Measurements from ENCODE around the gene NPPC. TPM values are rescaled to one million over a fixed set of nuclear protein-coding genes. Genes with fewer than 3 reads are reported as not detected.

Gene NPPC
- polyA plus RNA-seq, 2 of the 4 experiments (the other 2 are of a cell fraction): not detected

DNA sequence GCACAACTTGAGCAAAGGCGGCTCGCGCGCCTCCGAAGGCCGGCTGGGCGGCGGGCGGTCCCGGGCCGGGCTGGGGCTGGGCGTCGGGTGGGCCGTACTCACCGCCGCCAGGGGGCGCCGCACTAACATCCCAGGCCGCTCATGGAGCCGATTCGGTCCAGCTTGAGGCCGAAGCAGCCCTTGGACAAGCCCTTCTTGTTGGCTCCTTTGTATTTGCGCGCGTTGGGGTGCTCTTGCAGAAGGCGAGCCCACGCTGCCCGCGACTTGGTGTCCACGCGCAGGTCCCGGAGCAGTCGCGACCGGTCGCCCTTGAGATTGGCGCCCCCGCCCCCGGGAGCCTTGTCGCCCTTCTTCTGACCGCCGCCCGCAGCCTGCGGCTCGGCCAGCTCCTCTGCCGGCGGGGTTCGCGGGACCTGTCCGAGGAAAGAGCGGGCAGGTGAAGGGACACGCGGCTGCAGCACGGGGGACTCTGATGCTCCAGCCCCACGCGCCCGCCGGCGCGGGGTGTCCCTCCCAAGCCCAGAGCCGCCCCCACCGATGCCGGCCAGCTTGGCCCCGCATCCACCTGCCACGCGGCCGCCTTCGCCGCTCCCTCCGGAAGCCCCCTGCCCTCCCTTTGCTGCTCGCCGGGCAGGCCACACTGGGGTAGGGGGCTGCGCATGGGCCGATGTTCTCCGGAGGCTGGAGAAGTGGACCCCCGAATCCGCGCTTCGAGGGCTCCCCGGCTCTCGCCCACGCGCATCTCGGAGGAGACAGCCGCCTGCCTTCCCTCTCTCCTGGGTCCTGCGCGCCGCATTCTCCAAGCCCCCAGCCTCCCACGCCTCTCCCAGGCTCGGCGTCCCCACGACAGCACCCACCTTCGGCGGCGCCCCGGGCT is 655 bp downstream of the NPPC start:
- H3K9me3 ChIP-seq: no peaks in the 10 kb centered on the region
- H3K27ac ChIP-seq: peak overlapping the region in 1 of 2 experiments; percentile 69; a peak in 3 of 6 replicates
- ChIA-PET CTCF (interaction anchor here (0.6 to 12.7 kb wide), 59 partner anchors 9 to 598 kb away, joined by 3 to 154 read pairs (median 4); partner anchors contain the start of gene PRSS56), POLR2A (interaction anchor here (0.9 kb wide), 1 partner anchor 217 kb away, joined by 3 read pairs; no protein-coding TSS in a partner anchor)
- 29% methylated on average over 13 of the region's 96 CpGs for WGBS (ENCODE audit: missing lambda C conversion rate)
- peak; percentile 86 to 88 for DNase-seq (ENCODE audit: low read depth in 1 of 2, low spot score in 1 of 2)
- peak; percentile 79 to 93 for ATAC-seq
- no peak for FAIRE-seq
- peak overlapping the region; percentile 85 for H3K4me2 ChIP-seq
- TF ChIP-seq FOSB (CRISPR knock-in tag; IDR thresholded peaks at IDR 0.05) (no peak), POLR2AphosphoS2 (conservative IDR thresholded peaks at IDR 0.05; ENCODE audit: low read length) (no peak), TFCP2L1 (CRISPR knock-in tag; IDR thresholded peaks at IDR 0.05) (no peak), EHMT2 (IDR thresholded peaks at IDR 0.05; ENCODE audit: low read depth) (no peak), JUNB (IDR thresholded peaks at IDR 0.05) (no peak), SMC3 (IDR thresholded peaks at IDR 0.05) (peak; percentile 96), HOXA7 (CRISPR knock-in tag; IDR thresholded peaks at IDR 0.05) (no peak), GATA3 (IDR thresholded peaks at IDR 0.05; ENCODE audit: borderline replicate concordance) (no peak), CEBPB (IDR thresholded peaks at IDR 0.05) (no peak), RAD21 (conservative IDR thresholded peaks at IDR 0.05 in 1 of 2, IDR thresholded peaks at IDR 0.05 in 1 of 2) (peak; percentile 65 to 86), RCOR1 (IDR thresholded peaks at IDR 0.05; ENCODE audit: low read depth, low read length) (no peak), ZNF302 (CRISPR knock-in tag; IDR thresholded peaks at IDR 0.05) (no peak), KDM1A (IDR thresholded peaks at IDR 0.05; ENCODE audit: low read depth) (no peak), ZSCAN20 (CRISPR knock-in tag; IDR thresholded peaks at IDR 0.05) (no peak), HOXB5 (CRISPR knock-in tag; IDR thresholded peaks at IDR 0.05) (no peak), POLR2A (IDR thresholded peaks at IDR 0.05; ENCODE audit: low read length) (no peak)
- TF ChIP-seq, protein P1, sequence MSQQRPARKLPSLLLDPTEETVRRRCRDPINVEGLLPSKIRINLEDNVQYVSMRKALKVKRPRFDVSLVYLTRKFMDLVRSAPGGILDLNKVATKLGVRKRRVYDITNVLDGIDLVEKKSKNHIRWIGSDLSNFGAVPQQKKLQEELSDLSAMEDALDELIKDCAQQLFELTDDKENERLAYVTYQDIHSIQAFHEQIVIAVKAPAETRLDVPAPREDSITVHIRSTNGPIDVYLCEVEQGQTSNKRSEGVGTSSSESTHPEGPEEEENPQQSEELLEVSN (IDR thresholded peaks at IDR 0.05; ENCODE audit: borderline replicate concordance, low read depth): peak; percentile 38; the same call in 1 of the 2 replicates
- TF ChIP-seq, protein P2, sequence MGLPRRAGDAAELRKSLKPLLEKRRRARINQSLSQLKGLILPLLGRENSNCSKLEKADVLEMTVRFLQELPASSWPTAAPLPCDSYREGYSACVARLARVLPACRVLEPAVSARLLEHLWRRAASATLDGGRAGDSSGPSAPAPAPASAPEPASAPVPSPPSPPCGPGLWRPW (IDR thresholded peaks at IDR 0.05): no peak
- TF ChIP-seq, protein P3, sequence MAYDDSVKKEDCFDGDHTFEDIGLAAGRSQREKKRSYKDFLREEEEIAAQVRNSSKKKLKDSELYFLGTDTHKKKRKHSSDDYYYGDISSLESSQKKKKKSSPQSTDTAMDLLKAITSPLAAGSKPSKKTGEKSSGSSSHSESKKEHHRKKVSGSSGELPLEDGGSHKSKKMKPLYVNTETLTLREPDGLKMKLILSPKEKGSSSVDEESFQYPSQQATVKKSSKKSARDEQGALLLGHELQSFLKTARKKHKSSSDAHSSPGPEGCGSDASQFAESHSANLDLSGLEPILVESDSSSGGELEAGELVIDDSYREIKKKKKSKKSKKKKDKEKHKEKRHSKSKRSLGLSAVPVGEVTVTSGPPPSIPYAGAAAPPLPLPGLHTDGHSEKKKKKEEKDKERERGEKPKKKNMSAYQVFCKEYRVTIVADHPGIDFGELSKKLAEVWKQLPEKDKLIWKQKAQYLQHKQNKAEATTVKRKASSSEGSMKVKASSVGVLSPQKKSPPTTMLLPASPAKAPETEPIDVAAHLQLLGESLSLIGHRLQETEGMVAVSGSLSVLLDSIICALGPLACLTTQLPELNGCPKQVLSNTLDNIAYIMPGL (CRISPR knock-in tag; IDR thresholded peaks at IDR 0.05; ENCODE audit: borderline replicate concordance): no peak
- TF ChIP-seq, protein P4, sequence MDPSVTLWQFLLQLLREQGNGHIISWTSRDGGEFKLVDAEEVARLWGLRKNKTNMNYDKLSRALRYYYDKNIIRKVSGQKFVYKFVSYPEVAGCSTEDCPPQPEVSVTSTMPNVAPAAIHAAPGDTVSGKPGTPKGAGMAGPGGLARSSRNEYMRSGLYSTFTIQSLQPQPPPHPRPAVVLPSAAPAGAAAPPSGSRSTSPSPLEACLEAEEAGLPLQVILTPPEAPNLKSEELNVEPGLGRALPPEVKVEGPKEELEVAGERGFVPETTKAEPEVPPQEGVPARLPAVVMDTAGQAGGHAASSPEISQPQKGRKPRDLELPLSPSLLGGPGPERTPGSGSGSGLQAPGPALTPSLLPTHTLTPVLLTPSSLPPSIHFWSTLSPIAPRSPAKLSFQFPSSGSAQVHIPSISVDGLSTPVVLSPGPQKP (IDR thresholded peaks at IDR 0.05; ENCODE audit: low read depth, low read length): no peak
- TF ChIP-seq, protein P5, sequence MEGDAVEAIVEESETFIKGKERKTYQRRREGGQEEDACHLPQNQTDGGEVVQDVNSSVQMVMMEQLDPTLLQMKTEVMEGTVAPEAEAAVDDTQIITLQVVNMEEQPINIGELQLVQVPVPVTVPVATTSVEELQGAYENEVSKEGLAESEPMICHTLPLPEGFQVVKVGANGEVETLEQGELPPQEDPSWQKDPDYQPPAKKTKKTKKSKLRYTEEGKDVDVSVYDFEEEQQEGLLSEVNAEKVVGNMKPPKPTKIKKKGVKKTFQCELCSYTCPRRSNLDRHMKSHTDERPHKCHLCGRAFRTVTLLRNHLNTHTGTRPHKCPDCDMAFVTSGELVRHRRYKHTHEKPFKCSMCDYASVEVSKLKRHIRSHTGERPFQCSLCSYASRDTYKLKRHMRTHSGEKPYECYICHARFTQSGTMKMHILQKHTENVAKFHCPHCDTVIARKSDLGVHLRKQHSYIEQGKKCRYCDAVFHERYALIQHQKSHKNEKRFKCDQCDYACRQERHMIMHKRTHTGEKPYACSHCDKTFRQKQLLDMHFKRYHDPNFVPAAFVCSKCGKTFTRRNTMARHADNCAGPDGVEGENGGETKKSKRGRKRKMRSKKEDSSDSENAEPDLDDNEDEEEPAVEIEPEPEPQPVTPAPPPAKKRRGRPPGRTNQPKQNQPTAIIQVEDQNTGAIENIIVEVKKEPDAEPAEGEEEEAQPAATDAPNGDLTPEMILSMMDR (IDR thresholded peaks at IDR 0.05): peak; percentile 94
- peaks cover 4% of the 10 kb centered on the region; the same call in 1 of the 3 replicates for H3K4me1 ChIP-seq
- H3K4me3 ChIP-seq: peak overlapping the region; percentile 47

Measured in A549 (cell line).